NCI-H774 (cell line): Measurements from ENCODE around the gene USP17L22.
"Not testable (repeated sequence)": the region's sequence is repeated elsewhere in the genome, so short reads cannot be mapped to it uniquely, and the experiment has no call there.

ENCODE experiments used
- DNase-seq: peaks from one replicate; lab custom pipeline; 2025; lab: John Stamatoyannopoulos, UW

USP17L22 gene

GRCh38 chr4:9267319-9267718 lies at the start of gene USP17L22:
Gene USP17L22 (plus strand): TSS chr4:9267619. CDS start chr4:9267619, 0 bp downstream.
- not testable (repeated sequence) for DNase-seq

GRCh38 chr4:9219852-9220251 lies 47.6 kb upstream of the USP17L22 start, which contains the start of gene USP17L12:
Gene USP17L12 (plus strand): TSS chr4:9220152. CDS start chr4:9220152, 0 bp downstream.
- not testable (repeated sequence) for DNase-seq

- DNase-seq, result not testable (repeated sequence)
Measured at GRCh38 chr4:9224596-9224995, 42.8 kb upstream of the USP17L22 start, which contains the start of gene USP17L13. Gene USP17L13 (plus strand): TSS chr4:9224896. CDS start chr4:9224896, 0 bp downstream.

GRCh38 chr4:9230249-9230648 lies 37.2 kb upstream of the USP17L22 start:
- DNase-seq, result not testable (repeated sequence)

GRCh38 chr4:9234085-9234484 lies 33.3 kb upstream of the USP17L22 start, which contains the start of gene USP17L15:
Gene USP17L15 (plus strand): TSS chr4:9234385. CDS start chr4:9234385, 0 bp downstream.
- not testable (repeated sequence) for DNase-seq

GRCh38 chr4:9238461-9238860 lies 29.0 kb upstream of the USP17L22 start:
- DNase-seq, result not testable (repeated sequence)

- DNase-seq, result not testable (repeated sequence)
Measured at GRCh38 chr4:9243579-9243978, 23.8 kb upstream of the USP17L22 start, which contains the start of gene USP17L17. Gene USP17L17 (plus strand): TSS chr4:9243879. CDS start chr4:9243879, 0 bp downstream.

- not testable (repeated sequence) for DNase-seq
Measured at GRCh38 chr4:9247953-9248680, 19.3 kb upstream of the USP17L22 start, which contains the start of gene USP17L18. Gene USP17L18 (plus strand): TSS chr4:9248630. CDS start chr4:9248630, 0 bp downstream.

GRCh38 chr4:9253078-9253477 lies 14.3 kb upstream of the USP17L22 start, which contains the start of gene USP17L19:
Gene USP17L19 (plus strand): TSS chr4:9253378. CDS start chr4:9253378, 0 bp downstream.
- DNase-seq, result not testable (repeated sequence)

- not testable (repeated sequence) for DNase-seq
Measured at GRCh38 chr4:9257824-9258223, 9.6 kb upstream of the USP17L22 start, which contains the start of gene USP17L20. Gene USP17L20 (plus strand): TSS chr4:9258124. CDS start chr4:9258124, 0 bp downstream.

- not testable (repeated sequence) for DNase-seq
Measured at GRCh38 chr4:9262572-9262971, 4.8 kb upstream of the USP17L22 start, which contains the start of gene USP17L21. Gene USP17L21 (plus strand): TSS chr4:9262872. CDS start chr4:9262872, 0 bp downstream.

GRCh38 chr4:9271719-9272118 lies 4.3 kb downstream of the USP17L22 start:
- not testable (repeated sequence) for DNase-seq
